Ishikawa (cell line): Measurements from ENCODE around the gene SLC6A11.

Source experiments
- CEBPB ChIP-seq: IDR thresholded peaks from 2 replicates; pipeline ENCODE4 v1.6.1; 2012
- CREB1 ChIP-seq: IDR thresholded peaks from 2 replicates; pipeline ENCODE4 v1.6.1; 2012; ENCODE audit warnings: low read depth
- EGR1 ChIP-seq: IDR thresholded peaks from 2 replicates; pipeline ENCODE4 v1.6.1; 2012
- EP300 ChIP-seq: IDR thresholded peaks from 2 replicates; pipeline ENCODE4 v1.6.1; 2012; ENCODE audit warnings: borderline replicate concordance
- FOXM1 ChIP-seq: IDR thresholded peaks from 2 replicates; pipeline ENCODE4 v1.6.1; 2012; ENCODE audit warnings: low read depth, borderline replicate concordance
- MAX ChIP-seq: IDR thresholded peaks from 2 replicates; pipeline ENCODE4 v1.6.1; 2012
- NFIC ChIP-seq: IDR thresholded peaks from 2 replicates; pipeline ENCODE4 v1.6.1; 2012
- RAD21 ChIP-seq: IDR thresholded peaks from 2 replicates; pipeline ENCODE4 v1.6.1; 2012; ENCODE audit warnings: low read depth
- TAF1 ChIP-seq: IDR thresholded peaks from 2 replicates; pipeline ENCODE4 v1.6.1; 2012; ENCODE audit warnings: low read depth, mild to moderate bottlenecking
- TCF12 ChIP-seq: IDR thresholded peaks from 2 replicates; pipeline ENCODE4 v1.6.1; 2012; ENCODE audit warnings: low read depth
- TEAD4 ChIP-seq: IDR thresholded peaks from 2 replicates; pipeline ENCODE4 v1.6.1; 2012
- YY1 ChIP-seq: IDR thresholded peaks from 2 replicates; pipeline ENCODE4 v1.6.1; 2012; ENCODE audit warnings: low read depth
- ZBTB7A ChIP-seq: IDR thresholded peaks from 2 replicates; pipeline ENCODE4 v1.6.1; 2012; ENCODE audit warnings: low read depth
- TF ChIP-seq, protein P1 (sequence below): IDR thresholded peaks from 2 replicates; pipeline ENCODE4 v1.6.1; 2012; ENCODE audit warnings: low read depth, mild to moderate bottlenecking
- TF ChIP-seq, protein P2 (sequence below): IDR thresholded peaks from 2 replicates; pipeline ENCODE4 v1.6.1; 2012

SLC6A11 gene

GRCh38 chr3:10964537-10965167 is 148.6 kb downstream of the SLC6A11 start:
- TF ChIP-seq, protein P1, sequence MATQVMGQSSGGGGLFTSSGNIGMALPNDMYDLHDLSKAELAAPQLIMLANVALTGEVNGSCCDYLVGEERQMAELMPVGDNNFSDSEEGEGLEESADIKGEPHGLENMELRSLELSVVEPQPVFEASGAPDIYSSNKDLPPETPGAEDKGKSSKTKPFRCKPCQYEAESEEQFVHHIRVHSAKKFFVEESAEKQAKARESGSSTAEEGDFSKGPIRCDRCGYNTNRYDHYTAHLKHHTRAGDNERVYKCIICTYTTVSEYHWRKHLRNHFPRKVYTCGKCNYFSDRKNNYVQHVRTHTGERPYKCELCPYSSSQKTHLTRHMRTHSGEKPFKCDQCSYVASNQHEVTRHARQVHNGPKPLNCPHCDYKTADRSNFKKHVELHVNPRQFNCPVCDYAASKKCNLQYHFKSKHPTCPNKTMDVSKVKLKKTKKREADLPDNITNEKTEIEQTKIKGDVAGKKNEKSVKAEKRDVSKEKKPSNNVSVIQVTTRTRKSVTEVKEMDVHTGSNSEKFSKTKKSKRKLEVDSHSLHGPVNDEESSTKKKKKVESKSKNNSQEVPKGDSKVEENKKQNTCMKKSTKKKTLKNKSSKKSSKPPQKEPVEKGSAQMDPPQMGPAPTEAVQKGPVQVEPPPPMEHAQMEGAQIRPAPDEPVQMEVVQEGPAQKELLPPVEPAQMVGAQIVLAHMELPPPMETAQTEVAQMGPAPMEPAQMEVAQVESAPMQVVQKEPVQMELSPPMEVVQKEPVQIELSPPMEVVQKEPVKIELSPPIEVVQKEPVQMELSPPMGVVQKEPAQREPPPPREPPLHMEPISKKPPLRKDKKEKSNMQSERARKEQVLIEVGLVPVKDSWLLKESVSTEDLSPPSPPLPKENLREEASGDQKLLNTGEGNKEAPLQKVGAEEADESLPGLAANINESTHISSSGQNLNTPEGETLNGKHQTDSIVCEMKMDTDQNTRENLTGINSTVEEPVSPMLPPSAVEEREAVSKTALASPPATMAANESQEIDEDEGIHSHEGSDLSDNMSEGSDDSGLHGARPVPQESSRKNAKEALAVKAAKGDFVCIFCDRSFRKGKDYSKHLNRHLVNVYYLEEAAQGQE: peak; percentile 93
- no peak for TF ChIP-seq RAD21

DNA sequence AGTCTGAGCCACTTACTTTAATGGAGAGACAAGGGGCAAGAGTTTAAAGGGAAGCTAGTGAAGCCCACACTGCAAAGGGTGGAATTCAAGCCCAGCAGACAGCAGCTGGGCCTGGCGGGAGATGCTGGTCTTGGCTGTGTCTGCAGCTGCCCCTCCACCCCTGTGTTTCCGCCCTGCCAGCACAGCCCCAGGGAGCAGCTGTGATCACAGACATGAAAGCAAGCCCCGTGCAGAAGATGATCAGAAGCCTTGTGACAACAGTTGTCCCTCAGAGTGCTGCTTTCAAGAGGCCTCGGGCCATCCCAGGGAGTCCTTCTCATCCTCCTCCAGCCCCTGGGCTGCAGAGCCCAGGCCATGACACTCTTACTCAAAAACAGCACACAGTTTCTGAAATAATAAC is 152.4 kb downstream of the SLC6A11 start:
- no peak for TF ChIP-seq RAD21
- TF ChIP-seq, protein P1: no peak
- TF ChIP-seq, protein P2, sequence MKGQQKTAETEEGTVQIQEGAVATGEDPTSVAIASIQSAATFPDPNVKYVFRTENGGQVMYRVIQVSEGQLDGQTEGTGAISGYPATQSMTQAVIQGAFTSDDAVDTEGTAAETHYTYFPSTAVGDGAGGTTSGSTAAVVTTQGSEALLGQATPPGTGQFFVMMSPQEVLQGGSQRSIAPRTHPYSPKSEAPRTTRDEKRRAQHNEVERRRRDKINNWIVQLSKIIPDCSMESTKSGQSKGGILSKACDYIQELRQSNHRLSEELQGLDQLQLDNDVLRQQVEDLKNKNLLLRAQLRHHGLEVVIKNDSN: no peak
- no peak for TF ChIP-seq EP300
- TF ChIP-seq TAF1: no peak
- no peak for TF ChIP-seq YY1
- no peak for TF ChIP-seq NFIC
- TF ChIP-seq FOXM1: no peak
- no peak for TF ChIP-seq ZBTB7A
- TF ChIP-seq CREB1: no peak
- TF ChIP-seq MAX: no peak
- TF ChIP-seq CEBPB: no peak
- no peak for TF ChIP-seq TEAD4
- no peak for TF ChIP-seq EGR1
- TF ChIP-seq TCF12: no peak

GRCh38 chr3:10970306-10970960 is 154.4 kb downstream of the SLC6A11 start:
- TF ChIP-seq CEBPB (no peak), ZBTB7A (no peak), MAX (no peak), YY1 (no peak), EP300 (no peak), TAF1 (no peak), NFIC (no peak), FOXM1 (no peak), TCF12 (no peak), TEAD4 (no peak), RAD21 (no peak), EGR1 (no peak), CREB1 (no peak)
- TF ChIP-seq, protein P2: no peak
- TF ChIP-seq, protein P1: no peak

DNA sequence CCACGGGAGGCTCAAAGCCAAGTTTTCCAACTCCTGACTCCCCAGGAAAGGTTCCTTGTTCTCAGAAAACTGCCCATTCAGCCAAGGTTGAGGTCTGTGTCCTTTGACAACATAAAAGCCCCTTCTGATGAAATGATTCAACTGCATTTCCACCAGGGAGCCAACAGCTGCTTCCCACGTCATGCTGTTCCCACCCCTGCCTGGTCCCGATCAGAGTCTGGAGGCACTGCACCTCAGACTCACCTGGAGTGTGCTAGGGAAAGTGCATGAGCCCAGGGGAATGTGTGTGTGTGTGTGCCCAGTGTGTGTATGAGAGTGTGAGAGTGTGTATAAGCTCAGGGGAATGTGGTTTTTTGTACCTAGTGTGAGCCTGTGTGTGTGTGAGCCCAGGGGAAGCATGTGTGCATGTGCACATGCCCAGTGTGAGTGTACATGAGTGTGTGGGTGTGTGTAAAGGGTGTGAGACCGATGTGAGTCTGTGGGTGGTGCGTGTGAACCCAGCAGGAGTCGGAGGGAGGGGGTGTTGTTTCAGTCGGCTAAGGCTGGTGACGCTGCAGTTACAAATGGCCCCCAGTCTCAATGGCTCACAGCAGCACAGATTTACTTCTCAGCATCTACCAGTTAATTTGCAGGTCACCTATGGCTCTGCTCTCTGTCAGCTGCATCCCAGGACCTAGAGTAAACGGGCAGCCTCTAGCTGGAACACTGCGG is 156.2 kb downstream of the SLC6A11 start:
- no peak for TF ChIP-seq EP300
- TF ChIP-seq CREB1: no peak
